ENCODE measurements around the gene ENOX1.

ENOX1 gene

GRCh38 chr13:43584751-43585150, 202.0 kb downstream of the ENOX1 start:
- DNase-seq: no peak

- no peak for DNase-seq
These were observed 203.5 kb downstream of the ENOX1 start for GRCh38 chr13:43583321-43583720.

- DNase-seq: no peak
These were observed 206.5 kb downstream of the ENOX1 start for GRCh38 chr13:43580280-43580679.

- no peak for DNase-seq
These were observed 207.5 kb downstream of the ENOX1 start for GRCh38 chr13:43579321-43579720.

- DNase-seq: no peak
These were observed 212.2 kb downstream of the ENOX1 start for GRCh38 chr13:43574605-43575004.

GRCh38 chr13:43573802-43574514, 212.8 kb downstream of the ENOX1 start:
- DNase-seq: no peak

- no peak for DNase-seq
These were observed 213.4 kb downstream of the ENOX1 start for GRCh38 chr13:43573361-43573740.

- no peak for DNase-seq
These were observed 214.0 kb downstream of the ENOX1 start for GRCh38 chr13:43572656-43573360.

- no peak for DNase-seq
These were observed 217.1 kb downstream of the ENOX1 start for GRCh38 chr13:43569658-43570057.

- DNase-seq: no peak
These were observed 219.2 kb downstream of the ENOX1 start for GRCh38 chr13:43567608-43568007.

- DNase-seq: no peak
These were observed 221.8 kb downstream of the ENOX1 start for GRCh38 chr13:43564952-43565351.

GRCh38 chr13:43561081-43561480, 225.7 kb downstream of the ENOX1 start:
- DNase-seq: no peak

GRCh38 chr13:43558939-43559338, 227.8 kb downstream of the ENOX1 start:
- DNase-seq: no peak

GRCh38 chr13:43558326-43558725, 228.4 kb downstream of the ENOX1 start:
- no peak for DNase-seq

GRCh38 chr13:43555667-43556066, 231.1 kb downstream of the ENOX1 start:
- DNase-seq: no peak

GRCh38 chr13:43551897-43552456, 234.8 kb downstream of the ENOX1 start:
- no peak for DNase-seq

- no peak for DNase-seq
These were observed 240.0 kb downstream of the ENOX1 start for GRCh38 chr13:43546816-43547215.

- no peak for DNase-seq
These were observed 240.5 kb downstream of the ENOX1 start for GRCh38 chr13:43546251-43546650.

GRCh38 chr13:43545317-43545874, 241.4 kb downstream of the ENOX1 start:
- no peak for DNase-seq

- DNase-seq: no peak
These were observed 242.1 kb downstream of the ENOX1 start for GRCh38 chr13:43544631-43545030.

- DNase-seq: no peak
These were observed 242.8 kb downstream of the ENOX1 start for GRCh38 chr13:43544011-43544410.

GRCh38 chr13:43543331-43543730, 243.4 kb downstream of the ENOX1 start:
- DNase-seq: no peak

GRCh38 chr13:43537124-43537523, 249.6 kb downstream of the ENOX1 start:
- no peak for DNase-seq

GRCh38 chr13:43529796-43530195, 257.0 kb downstream of the ENOX1 start:
- DNase-seq: no peak

Data from activated CD4-positive, alpha-beta T cell treated with anti-CD3 and anti-CD28 coated beads for 48 hours (primary cell).